GM12873 (cell line): ENCODE measurements around the gene IL17RA.

ENCODE experiments used
- TF ChIP-seq, protein P1 (sequence below): IDR thresholded peaks from 2 replicates; pipeline ENCODE4 v1.5.1; 2012; ENCODE audit warnings: low read depth, mild to moderate bottlenecking, moderate library complexity, low read length, control low read depth; ENCODE audit not compliant: insufficient read depth; ENCODE audit errors: missing control alignments

IL17RA gene

DNA sequence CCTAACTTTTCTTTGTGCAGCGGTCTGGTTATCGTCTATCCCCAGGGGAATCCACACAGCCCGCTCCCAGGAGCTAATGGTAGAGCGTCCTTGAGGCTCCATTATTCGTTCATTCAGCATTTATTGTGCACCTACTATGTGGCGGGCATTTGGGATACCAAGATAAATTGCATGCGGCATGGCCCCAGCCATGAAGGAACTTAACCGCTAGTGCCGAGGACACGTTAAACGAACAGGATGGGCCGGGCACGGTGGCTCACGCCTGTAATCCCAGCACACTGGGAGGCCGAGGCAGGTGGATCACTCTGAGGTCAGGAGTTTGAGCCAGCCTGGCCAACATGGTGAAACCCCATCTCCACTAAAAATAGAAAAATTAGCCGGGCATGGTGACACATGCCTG is 25.2 kb downstream of the IL17RA start:
- TF ChIP-seq, protein P1, sequence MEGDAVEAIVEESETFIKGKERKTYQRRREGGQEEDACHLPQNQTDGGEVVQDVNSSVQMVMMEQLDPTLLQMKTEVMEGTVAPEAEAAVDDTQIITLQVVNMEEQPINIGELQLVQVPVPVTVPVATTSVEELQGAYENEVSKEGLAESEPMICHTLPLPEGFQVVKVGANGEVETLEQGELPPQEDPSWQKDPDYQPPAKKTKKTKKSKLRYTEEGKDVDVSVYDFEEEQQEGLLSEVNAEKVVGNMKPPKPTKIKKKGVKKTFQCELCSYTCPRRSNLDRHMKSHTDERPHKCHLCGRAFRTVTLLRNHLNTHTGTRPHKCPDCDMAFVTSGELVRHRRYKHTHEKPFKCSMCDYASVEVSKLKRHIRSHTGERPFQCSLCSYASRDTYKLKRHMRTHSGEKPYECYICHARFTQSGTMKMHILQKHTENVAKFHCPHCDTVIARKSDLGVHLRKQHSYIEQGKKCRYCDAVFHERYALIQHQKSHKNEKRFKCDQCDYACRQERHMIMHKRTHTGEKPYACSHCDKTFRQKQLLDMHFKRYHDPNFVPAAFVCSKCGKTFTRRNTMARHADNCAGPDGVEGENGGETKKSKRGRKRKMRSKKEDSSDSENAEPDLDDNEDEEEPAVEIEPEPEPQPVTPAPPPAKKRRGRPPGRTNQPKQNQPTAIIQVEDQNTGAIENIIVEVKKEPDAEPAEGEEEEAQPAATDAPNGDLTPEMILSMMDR: no peak

DNA sequence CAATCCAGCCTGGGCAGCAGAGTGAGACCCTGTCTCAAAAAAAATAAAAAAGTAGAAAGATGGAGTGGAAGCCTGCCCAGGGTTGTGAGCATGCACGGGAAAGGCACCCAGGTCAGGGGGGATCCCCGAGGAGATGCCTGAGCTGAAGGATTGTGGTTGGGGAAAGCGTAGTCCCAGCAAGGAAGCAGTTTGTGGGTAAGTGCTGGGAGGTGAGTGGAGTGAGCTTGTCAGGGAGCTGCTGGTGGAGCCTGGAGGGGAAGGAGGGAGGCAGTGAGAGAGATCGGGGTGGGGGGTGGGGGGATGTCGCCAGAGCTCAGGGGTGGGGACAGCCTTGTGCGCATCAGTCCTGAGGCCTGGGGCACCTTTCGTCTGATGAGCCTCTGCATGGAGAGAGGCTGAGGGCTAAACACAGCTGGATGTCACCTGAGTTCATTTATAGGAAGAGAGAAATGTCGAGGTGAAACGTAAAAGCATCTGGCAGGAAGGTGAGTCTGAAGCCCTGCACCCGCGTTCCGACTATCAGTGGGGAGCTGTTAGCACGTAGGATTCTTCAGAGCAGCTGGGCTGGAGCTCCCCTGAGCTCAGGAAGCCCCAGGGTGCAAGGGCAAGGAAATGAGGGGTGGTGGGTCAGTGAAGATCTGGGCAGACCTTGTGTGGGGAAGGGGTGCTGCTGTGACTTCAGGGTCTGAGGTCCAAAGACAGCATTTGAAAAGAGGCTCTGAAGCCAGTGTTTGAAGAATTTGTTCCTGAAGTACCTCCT is 26.2 kb downstream of the IL17RA start:
- TF ChIP-seq, protein P1: no peak

DNA sequence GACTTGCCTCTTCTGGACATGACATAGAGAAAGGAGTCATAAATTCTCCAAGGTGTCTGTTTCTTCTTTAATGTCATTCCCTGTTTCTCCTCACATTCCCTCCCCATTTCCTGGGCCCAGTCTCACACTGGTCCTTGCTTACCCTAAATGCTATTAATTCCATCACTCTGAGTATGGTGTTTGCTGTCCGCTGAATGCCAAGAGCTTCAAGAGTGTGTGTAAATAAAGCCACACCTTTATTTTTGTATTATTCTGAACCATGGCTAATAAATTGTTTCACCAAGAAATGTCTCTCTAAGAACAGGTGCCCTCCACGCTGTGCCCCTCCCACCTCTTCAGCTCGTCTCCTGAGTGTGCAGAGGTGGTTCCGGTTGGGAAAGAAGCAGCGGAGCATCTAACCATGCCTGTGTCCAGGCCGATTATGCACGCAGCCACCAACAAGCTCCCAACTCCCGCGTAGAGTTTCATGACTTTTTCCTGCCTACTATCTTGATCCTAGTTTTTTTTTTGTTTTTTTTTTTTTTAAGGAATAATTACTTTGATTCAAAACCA is 27.8 kb downstream of the IL17RA start:
- TF ChIP-seq, protein P1: no peak

DNA sequence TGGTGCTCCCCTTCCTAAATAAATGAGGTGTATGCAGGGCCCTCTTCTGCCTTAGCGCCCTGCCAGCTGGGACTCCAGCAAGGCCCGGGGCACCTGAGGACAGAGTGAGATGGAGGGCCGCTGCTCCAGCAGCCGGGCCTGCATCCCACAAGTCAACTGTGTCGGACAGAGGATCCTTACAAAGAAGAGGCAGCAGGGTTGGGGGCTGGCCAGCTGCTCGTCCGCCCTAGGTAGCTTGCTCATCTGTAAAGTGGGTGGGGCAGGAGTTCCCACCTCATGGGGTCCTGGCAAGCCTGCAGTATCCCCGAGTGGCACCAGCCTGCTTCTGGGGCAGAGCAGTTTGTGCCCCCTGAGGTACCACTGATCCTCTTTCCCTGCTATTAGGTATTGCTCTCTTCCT is 28.8 kb downstream of the IL17RA start:
- TF ChIP-seq, protein P1: no peak

DNA sequence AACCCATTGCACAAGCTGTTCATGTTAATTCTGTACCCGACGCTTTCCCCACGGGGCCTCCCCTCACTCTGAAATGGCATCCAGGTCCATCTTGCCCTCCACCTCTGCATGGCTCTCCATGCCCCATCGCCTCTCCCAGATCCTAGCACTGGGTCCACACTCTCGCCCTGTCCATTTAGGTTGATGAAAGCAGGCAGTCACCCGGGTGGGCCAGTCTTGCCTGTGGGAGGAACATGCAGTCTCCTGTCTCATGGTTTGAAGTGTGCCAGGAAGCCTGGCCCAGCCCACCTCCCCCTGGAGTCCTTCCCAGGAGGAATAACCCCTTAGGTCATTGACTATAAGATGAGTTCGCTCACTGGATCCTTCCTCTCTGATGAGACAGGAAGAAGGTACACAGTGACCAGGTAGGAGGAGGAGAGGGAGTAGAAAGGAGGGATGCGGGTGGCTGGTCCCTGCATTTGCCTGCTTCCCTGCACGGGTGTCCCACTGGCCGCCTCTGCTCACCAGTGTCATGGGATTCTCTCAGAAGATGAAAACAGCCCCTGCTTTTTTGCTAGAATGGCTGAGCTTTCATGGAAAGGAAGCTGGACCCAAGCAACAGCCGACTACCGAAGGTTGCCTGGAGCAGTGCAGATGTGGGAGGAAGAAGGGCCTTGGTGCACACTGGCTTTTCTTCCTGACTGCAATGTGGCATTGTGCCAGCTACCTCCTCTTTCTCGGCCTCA is 29.5 kb downstream of the IL17RA start:
- TF ChIP-seq, protein P1: no peak

DNA sequence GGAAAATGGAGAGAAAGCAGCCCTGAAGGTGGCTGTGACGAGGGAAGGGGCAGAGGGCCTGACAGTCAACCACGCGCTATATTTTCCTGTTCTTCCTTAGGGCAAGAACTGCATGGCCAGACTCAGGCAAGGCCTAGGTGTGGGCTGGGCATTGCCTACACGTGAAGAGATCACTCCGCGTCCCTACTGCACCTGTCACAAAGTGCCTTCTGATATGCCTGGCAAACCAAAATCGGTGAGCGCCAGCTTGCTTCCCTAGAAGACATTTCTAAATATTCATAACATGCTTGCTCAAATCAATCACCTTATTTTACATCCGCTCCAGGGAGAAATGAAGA is 30.1 kb downstream of the IL17RA start:
- TF ChIP-seq, protein P1: no peak

DNA sequence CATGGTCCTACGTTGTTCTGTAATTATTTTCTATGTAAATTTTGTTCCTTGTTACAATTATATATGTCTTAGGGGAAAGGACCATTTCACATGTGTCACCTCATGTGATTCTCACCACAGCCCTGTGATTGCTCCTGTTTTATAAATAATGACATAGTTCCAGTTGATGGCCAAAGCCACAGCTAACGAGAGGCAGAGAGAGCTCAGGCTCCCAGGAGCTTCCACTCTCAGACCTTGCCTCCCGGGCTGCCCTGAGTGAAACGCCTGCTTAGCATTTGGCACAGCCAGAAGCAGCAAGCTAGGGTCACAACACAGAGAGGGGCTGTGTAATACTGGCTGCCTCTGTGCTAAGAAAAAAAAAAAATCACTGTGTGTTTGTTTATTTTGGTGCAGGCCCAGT is 30.4 kb downstream of the IL17RA start:
- TF ChIP-seq, protein P1: no peak
